Regular cardiac myocyte (primary cell): Measurements from ENCODE around the gene EMSY. TPM values are rescaled to one million over a fixed set of nuclear protein-coding genes. Genes with fewer than 3 reads are reported as not detected.

Experiments
- total RNA-seq: library from RNA; depleted of rRNA; stranded (reverse); fragments of >200 nt; gene quantifications from 2 replicates; pipeline ENCODE4 v1.2.3, GENCODE V29; 2014

Gene EMSY, protein sequence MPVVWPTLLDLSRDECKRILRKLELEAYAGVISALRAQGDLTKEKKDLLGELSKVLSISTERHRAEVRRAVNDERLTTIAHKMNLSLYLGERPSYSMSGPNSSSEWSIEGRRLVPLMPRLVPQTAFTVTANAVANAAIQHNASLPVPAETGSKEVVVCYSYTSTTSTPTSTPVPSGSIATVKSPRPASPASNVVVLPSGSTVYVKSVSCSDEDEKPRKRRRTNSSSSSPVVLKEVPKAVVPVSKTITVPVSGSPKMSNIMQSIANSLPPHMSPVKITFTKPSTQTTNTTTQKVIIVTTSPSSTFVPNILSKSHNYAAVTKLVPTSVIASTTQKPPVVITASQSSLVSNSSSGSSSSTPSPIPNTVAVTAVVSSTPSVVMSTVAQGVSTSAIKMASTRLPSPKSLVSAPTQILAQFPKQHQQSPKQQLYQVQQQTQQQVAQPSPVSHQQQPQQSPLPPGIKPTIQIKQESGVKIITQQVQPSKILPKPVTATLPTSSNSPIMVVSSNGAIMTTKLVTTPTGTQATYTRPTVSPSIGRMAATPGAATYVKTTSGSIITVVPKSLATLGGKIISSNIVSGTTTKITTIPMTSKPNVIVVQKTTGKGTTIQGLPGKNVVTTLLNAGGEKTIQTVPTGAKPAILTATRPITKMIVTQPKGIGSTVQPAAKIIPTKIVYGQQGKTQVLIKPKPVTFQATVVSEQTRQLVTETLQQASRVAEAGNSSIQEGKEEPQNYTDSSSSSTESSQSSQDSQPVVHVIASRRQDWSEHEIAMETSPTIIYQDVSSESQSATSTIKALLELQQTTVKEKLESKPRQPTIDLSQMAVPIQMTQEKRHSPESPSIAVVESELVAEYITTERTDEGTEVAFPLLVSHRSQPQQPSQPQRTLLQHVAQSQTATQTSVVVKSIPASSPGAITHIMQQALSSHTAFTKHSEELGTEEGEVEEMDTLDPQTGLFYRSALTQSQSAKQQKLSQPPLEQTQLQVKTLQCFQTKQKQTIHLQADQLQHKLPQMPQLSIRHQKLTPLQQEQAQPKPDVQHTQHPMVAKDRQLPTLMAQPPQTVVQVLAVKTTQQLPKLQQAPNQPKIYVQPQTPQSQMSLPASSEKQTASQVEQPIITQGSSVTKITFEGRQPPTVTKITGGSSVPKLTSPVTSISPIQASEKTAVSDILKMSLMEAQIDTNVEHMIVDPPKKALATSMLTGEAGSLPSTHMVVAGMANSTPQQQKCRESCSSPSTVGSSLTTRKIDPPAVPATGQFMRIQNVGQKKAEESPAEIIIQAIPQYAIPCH (N-terminal part only)
- 9.0 and 9.4 TPM in 2 replicates for total RNA-seq

DNA sequence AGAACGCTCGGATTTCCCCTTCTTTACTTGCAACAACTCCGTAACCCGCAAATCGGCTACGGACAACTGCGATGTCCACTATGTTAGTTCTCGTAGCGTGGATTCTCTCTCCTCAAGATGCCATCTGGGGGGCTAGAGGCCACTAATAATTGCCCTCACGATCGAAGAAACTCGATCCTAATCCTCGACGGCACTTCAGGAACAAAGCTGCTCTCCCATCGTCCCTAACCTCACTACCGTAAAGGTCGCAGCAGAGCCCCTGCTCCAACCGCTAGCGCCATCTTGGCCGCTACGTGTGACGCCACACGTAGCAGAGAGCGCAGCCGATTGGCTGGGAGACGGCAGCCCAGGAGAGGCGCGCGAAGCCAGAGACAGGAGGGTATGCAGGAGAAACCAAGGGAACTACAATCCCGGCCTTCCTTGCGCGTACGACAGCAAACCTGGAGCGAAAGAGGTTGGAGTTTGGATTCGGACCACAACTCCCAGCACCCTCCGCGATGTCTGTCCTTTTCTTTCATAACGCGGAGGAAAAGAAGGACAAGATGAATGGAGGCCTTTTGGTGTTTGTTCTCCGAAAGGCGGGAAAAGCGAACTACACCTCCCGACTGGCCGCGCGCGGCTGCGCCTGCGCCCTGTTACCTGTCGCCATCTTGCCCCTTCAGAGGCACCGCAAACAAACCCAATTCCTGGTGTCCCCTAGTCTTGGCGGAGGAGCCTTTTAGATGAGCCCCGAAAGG, at the start of gene EMSY:
EMSY (plus strand) TSS at position 635 of the 737 bp plus-strand sequence. CDS start 1,921 bp downstream, outside the sequence.

Other genes starting within 250 kb of the EMSY start
- 0.19 and 0.85 TPM in 2 replicates for gene WNT11, start 238.5 kb upstream of the EMSY start, total RNA-seq
- 34.7 and 50.2 TPM in 2 replicates for gene THAP12, start 63.9 kb upstream of the EMSY start, total RNA-seq
- 1.2 and 2.0 TPM in 2 replicates for gene GVQW3, start 63.7 kb upstream of the EMSY start, total RNA-seq
- 57.8 and 62.5 TPM in 2 replicates for gene LRRC32, start 225.7 kb downstream of the EMSY start, total RNA-seq